Fibroblast of lung (primary cell): Measurements from ENCODE around the gene FMNL3. TPM values are rescaled to one million over a fixed set of nuclear protein-coding genes. Genes with fewer than 3 reads are reported as not detected.
A peak's percentile ranks its signal among the peaks of the same experiment; 100 is the strongest.

Experiments used
- DNase-seq, 2 donors: peaks; one replicate each; pipeline versions ENCODE4 v3.0.0 to v3.0.0-alpha.2; 2010; ENCODE audit warnings: low read depth in 2 of 2
- H2AFZ ChIP-seq: 2 replicates; pipeline ENCODE4 v1.5.1; 2012; ENCODE audit warnings: low read length, control low read depth, inconsistent platforms
- H3K27ac ChIP-seq: 2 replicates; pipeline ENCODE4 v1.5.1; 2011; ENCODE audit warnings: low read length, control low read depth; ENCODE audit not compliant: insufficient read depth
- H3K27me3 ChIP-seq: 2 replicates; pipeline ENCODE4 v1.5.1; 2011; ENCODE audit warnings: mild to moderate bottlenecking, low read length; ENCODE audit not compliant: control insufficient read depth, insufficient read depth
- H3K36me3 ChIP-seq: 2 replicates; pipeline ENCODE4 v1.5.1; 2011; ENCODE audit warnings: low read length; ENCODE audit not compliant: control insufficient read depth, insufficient read depth
- H3K4me1 ChIP-seq: 2 replicates; pipeline ENCODE4 v1.5.1; 2011; ENCODE audit warnings: low read length; ENCODE audit not compliant: control insufficient read depth, insufficient read depth; ENCODE audit errors: extremely low read depth
- H3K4me2 ChIP-seq: 2 replicates; pipeline ENCODE4 v1.5.1; 2011; ENCODE audit warnings: low read length, control low read depth; ENCODE audit not compliant: insufficient read depth; ENCODE audit errors: extremely low read depth
- H3K4me3 ChIP-seq, 4 experiments: fragments of 200-600 bp in 1 of 4; sonication (generic) in 1 of 4; replicated peaks in 1 of 4; 2 replicates each; pipeline ENCODE4 v1.5.1; 2011 to 2016; ENCODE audit warnings: low read length in 4 of 4, low read depth in 3 of 4, mild to moderate bottlenecking in 3 of 4, control low read depth in 2 of 4, inconsistent platforms in 1 of 4, mixed read lengths in 1 of 4; ENCODE audit not compliant: insufficient read depth in 1 of 4; ENCODE audit errors: control extremely low read depth in 1 of 4
- H3K79me2 ChIP-seq: 2 replicates; pipeline ENCODE4 v1.5.1; 2012; ENCODE audit warnings: mild to moderate bottlenecking, low read length, inconsistent platforms; ENCODE audit not compliant: control insufficient read depth, insufficient read depth
- H3K9ac ChIP-seq: 2 replicates; pipeline ENCODE4 v1.5.1; 2011; ENCODE audit warnings: mild to moderate bottlenecking, low read length, control low read depth; ENCODE audit not compliant: insufficient read depth
- H3K9me3 ChIP-seq: 2 replicates; pipeline ENCODE4 v1.5.1; 2012; ENCODE audit warnings: low read depth, low read length; ENCODE audit not compliant: control insufficient read depth, insufficient read depth
- H4K20me1 ChIP-seq: 2 replicates; pipeline ENCODE4 v1.5.1; 2011; ENCODE audit warnings: low read length; ENCODE audit not compliant: control insufficient read depth, insufficient read depth; ENCODE audit errors: extremely low read depth
- EZH2 ChIP-seq: IDR thresholded peaks from 2 replicates; pipeline ENCODE4 v1.5.1; 2012; ENCODE audit warnings: low read length, control low read depth, mild to moderate bottlenecking; ENCODE audit errors: missing control alignments
- polyA plus RNA-seq, 2 donors: library from polyadenylated mRNA; depleted of rRNA in 1 of 2; stranded (reverse) in 1 of 2; unstranded in 1 of 2; fragments of >200 nt; gene quantifications; 2 replicates each; pipeline ENCODE4 v1.2.1, GENCODE V29; 2011 to 2012; ENCODE audit warnings: missing spikeins in 1 of 2
- total RNA-seq: library from RNA; depleted of rRNA; stranded (reverse); fragments of >200 nt; gene quantifications from 2 replicates; pipeline ENCODE4 v1.2.1, GENCODE V29; 2014
- TF ChIP-seq, protein P1 (sequence below), 2 donors: IDR thresholded peaks in 1 of 2; conservative IDR thresholded peaks in 1 of 2; 1 replicate in 1 of 2; 2 replicates in 1 of 2; pipeline ENCODE4 v1.5.1; 2011 to 2012; ENCODE audit warnings: low read length in 2 of 2, control low read depth in 1 of 2, inconsistent platforms in 1 of 2, low read depth in 1 of 2, mild to moderate bottlenecking in 1 of 2

FMNL3 gene
- total and polyA plus RNA-seq, 2 donors (not counting 1 experiment from before 2014, with no cell fraction given), result 15.0 to 22.5 TPM

DNA sequence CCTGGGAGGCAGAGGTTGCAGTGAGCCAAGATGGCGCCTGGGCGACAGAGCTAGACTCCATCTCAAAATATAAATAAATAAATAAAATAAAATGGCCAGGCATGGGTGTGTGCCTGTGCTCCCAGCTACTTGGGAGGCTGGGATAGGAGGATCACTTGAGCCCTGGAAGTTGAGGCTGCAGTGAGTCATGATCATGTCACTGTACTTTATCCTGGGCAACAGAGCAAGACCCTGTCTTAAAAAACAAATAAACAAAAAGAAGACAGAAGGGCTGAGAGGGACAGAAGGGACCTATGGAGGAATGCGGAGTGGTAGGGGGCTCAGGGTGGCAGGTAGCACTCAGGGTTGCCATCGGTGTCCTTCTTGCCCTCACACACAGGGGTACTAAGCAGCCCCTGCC is 43.0 kb downstream of the FMNL3 start:
- Histone ChIP-seq H3K79me2 (no peaks in the 10 kb centered on the region), H3K4me3 (no peak overlapping the region), H3K36me3 (peaks cover 2% of the 10 kb centered on the region), H3K4me1 (peaks cover 11% of the 10 kb centered on the region), H3K9me3 (no peaks in the 10 kb centered on the region), H3K4me2 (no peak overlapping the region), H4K20me1 (no peaks in the 10 kb centered on the region), H3K27ac (peak overlapping the region; percentile 75), H3K27me3 (no peaks in the 10 kb centered on the region), H3K9ac (no peak overlapping the region), H2AFZ (no peak overlapping the region)
- TF ChIP-seq, protein P1, sequence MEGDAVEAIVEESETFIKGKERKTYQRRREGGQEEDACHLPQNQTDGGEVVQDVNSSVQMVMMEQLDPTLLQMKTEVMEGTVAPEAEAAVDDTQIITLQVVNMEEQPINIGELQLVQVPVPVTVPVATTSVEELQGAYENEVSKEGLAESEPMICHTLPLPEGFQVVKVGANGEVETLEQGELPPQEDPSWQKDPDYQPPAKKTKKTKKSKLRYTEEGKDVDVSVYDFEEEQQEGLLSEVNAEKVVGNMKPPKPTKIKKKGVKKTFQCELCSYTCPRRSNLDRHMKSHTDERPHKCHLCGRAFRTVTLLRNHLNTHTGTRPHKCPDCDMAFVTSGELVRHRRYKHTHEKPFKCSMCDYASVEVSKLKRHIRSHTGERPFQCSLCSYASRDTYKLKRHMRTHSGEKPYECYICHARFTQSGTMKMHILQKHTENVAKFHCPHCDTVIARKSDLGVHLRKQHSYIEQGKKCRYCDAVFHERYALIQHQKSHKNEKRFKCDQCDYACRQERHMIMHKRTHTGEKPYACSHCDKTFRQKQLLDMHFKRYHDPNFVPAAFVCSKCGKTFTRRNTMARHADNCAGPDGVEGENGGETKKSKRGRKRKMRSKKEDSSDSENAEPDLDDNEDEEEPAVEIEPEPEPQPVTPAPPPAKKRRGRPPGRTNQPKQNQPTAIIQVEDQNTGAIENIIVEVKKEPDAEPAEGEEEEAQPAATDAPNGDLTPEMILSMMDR (conservative IDR thresholded peaks at IDR 0.05 in 1 of 2, IDR thresholded peaks at IDR 0.05 in 1 of 2; ENCODE audit: low read depth in 1 of 2, low read length in 2 of 2), result no peak
- no peak for TF ChIP-seq EZH2
- no peak for DNase-seq

DNA sequence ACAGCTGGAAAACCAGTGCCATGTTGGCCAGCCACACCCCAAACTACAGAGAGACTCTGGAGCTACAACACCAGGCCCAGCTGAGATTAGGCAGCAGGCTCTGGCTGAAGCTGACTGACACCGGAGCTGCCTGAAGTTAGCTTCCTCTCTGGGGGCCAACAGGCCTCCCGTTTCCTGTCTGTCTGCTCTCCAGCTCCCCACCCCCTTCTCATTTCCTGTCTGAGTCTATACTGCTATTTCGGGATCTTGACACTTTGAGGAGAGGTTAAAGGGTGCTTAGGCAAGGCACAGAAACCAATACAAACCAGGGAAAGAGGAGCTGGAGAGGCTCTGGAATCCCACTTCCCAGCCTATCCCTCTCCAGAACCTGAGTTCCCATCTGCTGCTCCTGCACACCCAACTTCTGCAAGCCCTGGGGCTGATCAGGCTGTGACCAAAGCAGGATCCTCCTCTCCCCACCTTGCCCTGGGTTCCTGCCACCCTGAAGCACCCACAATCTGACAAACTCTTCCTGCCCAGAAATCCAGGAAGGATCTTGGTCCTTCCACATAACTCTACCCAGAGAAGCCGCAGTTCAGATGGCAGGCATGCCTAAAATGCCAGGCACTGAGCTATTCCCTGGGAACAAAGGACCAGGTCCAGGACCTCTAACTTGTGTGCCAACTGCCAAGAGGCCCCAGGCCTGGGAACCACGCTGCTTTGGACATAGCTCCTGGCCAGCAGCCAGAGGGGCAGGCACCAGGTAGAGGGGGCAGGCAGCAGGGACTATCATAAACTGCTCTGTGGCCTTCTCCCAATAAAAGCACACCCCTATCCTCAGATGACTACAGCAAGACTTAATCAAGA is 44.0 kb downstream of the FMNL3 start:
- no peaks in the 10 kb centered on the region for H4K20me1 ChIP-seq
- H3K36me3 ChIP-seq, result peaks cover 4% of the 10 kb centered on the region
- peak overlapping the region; percentile 25 for H3K9ac ChIP-seq
- H2AFZ ChIP-seq, result peak overlapping the region; percentile 20
- H3K4me3 ChIP-seq, result no peak overlapping the region
- peak overlapping the region; percentile 7 for H3K4me2 ChIP-seq
- no peaks in the 10 kb centered on the region for H3K27me3 ChIP-seq
- no peaks in the 10 kb centered on the region for H3K79me2 ChIP-seq
- H3K27ac ChIP-seq, result peak overlapping the region; percentile 75
- no peaks in the 10 kb centered on the region for H3K9me3 ChIP-seq
- DNase-seq, result peak; percentile 80 to 86
- peaks cover 11% of the 10 kb centered on the region for H3K4me1 ChIP-seq
- TF ChIP-seq EZH2, result no peak
- TF ChIP-seq, protein P1 (conservative IDR thresholded peaks at IDR 0.05 in 1 of 2, IDR thresholded peaks at IDR 0.05 in 1 of 2; ENCODE audit: low read depth in 1 of 2, low read length in 2 of 2), result no peak

DNA sequence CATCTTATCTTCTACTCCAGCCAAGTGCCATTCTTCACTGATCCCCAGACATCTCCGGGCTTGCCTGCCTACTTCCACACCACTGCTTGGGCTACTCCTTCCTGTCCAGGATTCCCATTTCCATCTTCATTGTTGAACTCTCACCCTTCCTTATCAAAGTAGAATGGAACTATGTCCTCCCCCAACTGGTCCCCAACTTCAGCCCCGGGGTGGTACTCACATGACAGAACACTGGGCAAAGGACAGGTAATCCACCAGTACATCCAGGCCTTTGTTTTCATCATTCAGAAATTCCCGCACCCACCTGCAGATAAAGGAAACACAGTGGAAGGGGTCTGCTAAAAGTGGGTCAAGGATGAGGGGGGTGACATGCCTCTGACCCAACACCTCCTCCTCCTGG is 45.5 kb downstream of the FMNL3 start:
- DNase-seq, result no peak
- peaks cover 11% of the 10 kb centered on the region for H3K36me3 ChIP-seq
- no peak overlapping the region for H2AFZ ChIP-seq
- no peak overlapping the region for H3K27ac ChIP-seq
- no peak overlapping the region for H3K4me3 ChIP-seq
- no peaks in the 10 kb centered on the region for H3K27me3 ChIP-seq
- no peak overlapping the region for H3K4me2 ChIP-seq
- no peak overlapping the region for H3K9ac ChIP-seq
- H3K4me1 ChIP-seq, result peaks cover 9% of the 10 kb centered on the region
- no peaks in the 10 kb centered on the region for H3K9me3 ChIP-seq
- TF ChIP-seq, protein P1 (conservative IDR thresholded peaks at IDR 0.05 in 1 of 2, IDR thresholded peaks at IDR 0.05 in 1 of 2; ENCODE audit: low read depth in 1 of 2, low read length in 2 of 2), result no peak
- TF ChIP-seq EZH2, result no peak
- no peaks in the 10 kb centered on the region for H4K20me1 ChIP-seq
- no peaks in the 10 kb centered on the region for H3K79me2 ChIP-seq
